MM.1S (cell line): Measurements from ENCODE around the gene MFRP.

ENCODE experiments used
- EZH2 ChIP-seq: fragments of 300-600 bp; sonication (generic); optimal IDR thresholded peaks from 2 replicates; pipeline ENCODE3; 2017; ENCODE audit warnings: low read depth, mild to moderate bottlenecking, antibody characterized with exemption, low read length, mixed read lengths
- TF ChIP-seq, protein P1 (sequence below): fragments of 300-600 bp; sonication (generic); IDR thresholded peaks from 2 replicates; pipeline ENCODE4 v1.5.1; 2016; ENCODE audit warnings: antibody characterized with exemption, low read length, mixed read lengths

DNA sequence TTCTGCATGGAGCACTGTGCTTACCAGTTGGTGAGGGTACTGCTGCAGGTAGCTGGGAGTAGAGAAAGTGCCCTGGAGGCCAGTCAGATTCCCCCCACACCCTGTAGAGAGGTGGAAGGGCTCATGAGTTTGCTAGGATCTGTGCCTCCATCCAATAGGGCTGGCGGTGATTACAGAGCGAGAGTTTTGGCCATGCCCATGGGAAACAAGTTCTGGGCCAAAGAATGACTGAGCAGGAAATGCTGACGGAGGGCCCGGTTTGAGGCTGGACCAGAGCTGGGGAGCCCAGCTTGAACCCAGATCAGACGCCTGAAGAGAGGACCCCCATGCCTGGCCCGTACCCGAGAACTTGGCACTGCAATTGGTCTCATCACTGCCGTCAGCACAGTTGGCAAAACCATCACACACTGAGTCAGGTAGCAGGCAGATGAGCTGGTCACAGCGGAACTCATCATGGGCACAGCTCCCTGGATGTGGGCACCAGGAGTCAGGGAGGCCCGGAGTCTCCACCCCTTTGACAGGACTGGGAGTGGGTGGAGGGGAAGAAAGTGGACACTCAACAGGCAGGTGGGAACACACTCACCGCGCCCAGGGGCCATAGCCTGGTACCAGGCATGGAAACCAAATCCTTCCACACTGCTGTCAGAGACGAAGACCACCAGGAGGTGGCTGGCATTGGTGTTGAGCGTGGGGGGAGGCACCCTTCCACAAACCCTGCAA, 2.1 kb downstream of the MFRP start:
- TF ChIP-seq, protein P1, sequence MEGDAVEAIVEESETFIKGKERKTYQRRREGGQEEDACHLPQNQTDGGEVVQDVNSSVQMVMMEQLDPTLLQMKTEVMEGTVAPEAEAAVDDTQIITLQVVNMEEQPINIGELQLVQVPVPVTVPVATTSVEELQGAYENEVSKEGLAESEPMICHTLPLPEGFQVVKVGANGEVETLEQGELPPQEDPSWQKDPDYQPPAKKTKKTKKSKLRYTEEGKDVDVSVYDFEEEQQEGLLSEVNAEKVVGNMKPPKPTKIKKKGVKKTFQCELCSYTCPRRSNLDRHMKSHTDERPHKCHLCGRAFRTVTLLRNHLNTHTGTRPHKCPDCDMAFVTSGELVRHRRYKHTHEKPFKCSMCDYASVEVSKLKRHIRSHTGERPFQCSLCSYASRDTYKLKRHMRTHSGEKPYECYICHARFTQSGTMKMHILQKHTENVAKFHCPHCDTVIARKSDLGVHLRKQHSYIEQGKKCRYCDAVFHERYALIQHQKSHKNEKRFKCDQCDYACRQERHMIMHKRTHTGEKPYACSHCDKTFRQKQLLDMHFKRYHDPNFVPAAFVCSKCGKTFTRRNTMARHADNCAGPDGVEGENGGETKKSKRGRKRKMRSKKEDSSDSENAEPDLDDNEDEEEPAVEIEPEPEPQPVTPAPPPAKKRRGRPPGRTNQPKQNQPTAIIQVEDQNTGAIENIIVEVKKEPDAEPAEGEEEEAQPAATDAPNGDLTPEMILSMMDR: no peak
- no peak for TF ChIP-seq EZH2
